ENCODE measurements around the gene QKI.
"Not testable (repeated sequence)": the region's sequence is repeated elsewhere in the genome, so short reads cannot be mapped to it uniquely, and the experiment has no call there.

Gene QKI

GRCh38 chr6:163579111-163579879 lies 164.8 kb downstream of the QKI start:
- DNase-seq (ENCODE audit: low read depth) = no peak

GRCh38 chr6:163579880-163580295 lies 165.4 kb downstream of the QKI start:
- DNase-seq (ENCODE audit: low read depth) = peak; percentile 10

GRCh38 chr6:163580311-163581030 lies 166.0 kb downstream of the QKI start:
- DNase-seq (ENCODE audit: low read depth) = no peak

- DNase-seq (ENCODE audit: low read depth) = no peak
Observed at GRCh38 chr6:163583558-163583957, 169.0 kb downstream of the QKI start.

- peak; percentile 91 for DNase-seq (ENCODE audit: low read depth)
Observed at GRCh38 chr6:163585932-163586437, 171.5 kb downstream of the QKI start.

- no peak for DNase-seq (ENCODE audit: low read depth)
Observed at GRCh38 chr6:163586888-163587287, 172.4 kb downstream of the QKI start.

GRCh38 chr6:163588220-163588919 lies 173.9 kb downstream of the QKI start:
- peak; percentile 20 for DNase-seq (ENCODE audit: low read depth)

- no peak for DNase-seq (ENCODE audit: low read depth)
Observed at GRCh38 chr6:163589387-163589786, 174.9 kb downstream of the QKI start.

GRCh38 chr6:163590132-163590531 lies 175.6 kb downstream of the QKI start:
- not testable (repeated sequence) for DNase-seq (ENCODE audit: low read depth)

- no peak for DNase-seq (ENCODE audit: low read depth)
Observed at GRCh38 chr6:163592872-163593271, 178.4 kb downstream of the QKI start.

- DNase-seq (ENCODE audit: low read depth) = no peak
Observed at GRCh38 chr6:163596174-163596573, 181.7 kb downstream of the QKI start.

- no peak for DNase-seq (ENCODE audit: low read depth)
Observed at GRCh38 chr6:163599136-163599535, 184.6 kb downstream of the QKI start.

GRCh38 chr6:163599684-163600083 lies 185.2 kb downstream of the QKI start:
- no peak for DNase-seq (ENCODE audit: low read depth)

GRCh38 chr6:163600331-163600730 lies 185.8 kb downstream of the QKI start:
- DNase-seq (ENCODE audit: low read depth) = no peak

GRCh38 chr6:163600781-163601180 lies 186.3 kb downstream of the QKI start:
- DNase-seq (ENCODE audit: low read depth) = no peak

GRCh38 chr6:163602851-163603250 lies 188.3 kb downstream of the QKI start:
- DNase-seq (ENCODE audit: low read depth) = no peak

- no peak for DNase-seq (ENCODE audit: low read depth)
Observed at GRCh38 chr6:163603395-163603794, 188.9 kb downstream of the QKI start.

GRCh38 chr6:163605385-163606097 lies 191.0 kb downstream of the QKI start:
- no peak for DNase-seq (ENCODE audit: low read depth)

GRCh38 chr6:163607792-163608191 lies 193.3 kb downstream of the QKI start:
- DNase-seq (ENCODE audit: low read depth) = no peak

GRCh38 chr6:163608204-163608644 lies 193.7 kb downstream of the QKI start:
- DNase-seq (ENCODE audit: low read depth) = no peak

GRCh38 chr6:163612200-163612599 lies 197.7 kb downstream of the QKI start:
- no peak for DNase-seq (ENCODE audit: low read depth)

GRCh38 chr6:163613025-163613424 lies 198.5 kb downstream of the QKI start:
- no peak for DNase-seq (ENCODE audit: low read depth)
